Measurements from ENCODE around the gene TLE2.

TLE2 gene

GRCh38 chr19:3067563-3067962 lies 38.5 kb upstream of the TLE2 start:
- H3K4me3 ChIP-seq (ENCODE audit: low read depth, low read length), result no peak overlapping the region
- no peak for DNase-seq (ENCODE audit: low read depth)
- TF ChIP-seq, protein P1, sequence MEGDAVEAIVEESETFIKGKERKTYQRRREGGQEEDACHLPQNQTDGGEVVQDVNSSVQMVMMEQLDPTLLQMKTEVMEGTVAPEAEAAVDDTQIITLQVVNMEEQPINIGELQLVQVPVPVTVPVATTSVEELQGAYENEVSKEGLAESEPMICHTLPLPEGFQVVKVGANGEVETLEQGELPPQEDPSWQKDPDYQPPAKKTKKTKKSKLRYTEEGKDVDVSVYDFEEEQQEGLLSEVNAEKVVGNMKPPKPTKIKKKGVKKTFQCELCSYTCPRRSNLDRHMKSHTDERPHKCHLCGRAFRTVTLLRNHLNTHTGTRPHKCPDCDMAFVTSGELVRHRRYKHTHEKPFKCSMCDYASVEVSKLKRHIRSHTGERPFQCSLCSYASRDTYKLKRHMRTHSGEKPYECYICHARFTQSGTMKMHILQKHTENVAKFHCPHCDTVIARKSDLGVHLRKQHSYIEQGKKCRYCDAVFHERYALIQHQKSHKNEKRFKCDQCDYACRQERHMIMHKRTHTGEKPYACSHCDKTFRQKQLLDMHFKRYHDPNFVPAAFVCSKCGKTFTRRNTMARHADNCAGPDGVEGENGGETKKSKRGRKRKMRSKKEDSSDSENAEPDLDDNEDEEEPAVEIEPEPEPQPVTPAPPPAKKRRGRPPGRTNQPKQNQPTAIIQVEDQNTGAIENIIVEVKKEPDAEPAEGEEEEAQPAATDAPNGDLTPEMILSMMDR (IDR thresholded peaks at IDR 0.05; ENCODE audit: control insufficient read depth, extremely low read depth, insufficient read depth), result no peak

- DNase-seq (ENCODE audit: low read depth), result no peak
- H3K4me3 ChIP-seq (ENCODE audit: low read depth, low read length), result no peak overlapping the region
- TF ChIP-seq, protein P1 (IDR thresholded peaks at IDR 0.05; ENCODE audit: control insufficient read depth, extremely low read depth, insufficient read depth), result no peak
Observed at GRCh38 chr19:3066482-3067049, 37.5 kb upstream of the TLE2 start.

DNA sequence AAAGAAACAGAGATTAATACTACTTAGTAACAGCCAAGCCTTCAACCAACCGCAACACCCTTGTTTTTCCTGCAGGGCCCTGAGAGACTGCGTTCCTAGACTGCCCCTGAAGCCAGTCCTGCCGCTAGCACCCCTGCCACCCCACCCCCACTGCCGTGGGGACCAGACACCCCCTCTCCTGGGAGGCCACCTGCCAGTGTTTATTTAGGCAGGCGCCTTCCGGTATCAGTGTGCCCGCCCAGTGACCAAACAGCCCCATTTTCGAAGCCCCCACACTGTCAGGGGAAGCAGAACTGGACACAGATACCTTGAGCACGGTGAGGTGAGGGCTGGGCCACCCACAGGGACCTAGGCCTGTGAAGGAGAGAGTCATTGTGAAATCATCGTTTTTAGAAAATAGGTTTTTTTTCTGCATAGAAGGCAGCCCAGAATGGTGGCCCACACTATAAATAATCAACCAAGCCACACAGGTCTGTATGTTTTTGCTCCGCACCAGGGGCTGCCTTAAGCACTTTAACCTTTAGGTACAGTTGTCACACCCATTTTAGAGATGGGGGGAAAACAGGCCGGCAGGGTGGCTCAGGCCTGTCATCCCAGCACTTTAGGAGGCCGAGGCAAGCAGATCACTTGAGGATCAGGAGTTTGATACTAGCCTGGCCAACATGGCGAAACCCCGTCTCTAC lies 36.7 kb upstream of the TLE2 start:
- H3K4me3 ChIP-seq (ENCODE audit: low read depth, low read length), result no peak overlapping the region
- TF ChIP-seq, protein P1 (IDR thresholded peaks at IDR 0.05; ENCODE audit: control insufficient read depth, extremely low read depth, insufficient read depth), result no peak
- no peak for DNase-seq (ENCODE audit: low read depth)

GRCh38 chr19:3064011-3064330 lies 34.9 kb upstream of the TLE2 start:
- DNase-seq (ENCODE audit: low read depth), result no peak
- TF ChIP-seq, protein P1 (IDR thresholded peaks at IDR 0.05; ENCODE audit: control insufficient read depth, extremely low read depth, insufficient read depth), result no peak

DNA sequence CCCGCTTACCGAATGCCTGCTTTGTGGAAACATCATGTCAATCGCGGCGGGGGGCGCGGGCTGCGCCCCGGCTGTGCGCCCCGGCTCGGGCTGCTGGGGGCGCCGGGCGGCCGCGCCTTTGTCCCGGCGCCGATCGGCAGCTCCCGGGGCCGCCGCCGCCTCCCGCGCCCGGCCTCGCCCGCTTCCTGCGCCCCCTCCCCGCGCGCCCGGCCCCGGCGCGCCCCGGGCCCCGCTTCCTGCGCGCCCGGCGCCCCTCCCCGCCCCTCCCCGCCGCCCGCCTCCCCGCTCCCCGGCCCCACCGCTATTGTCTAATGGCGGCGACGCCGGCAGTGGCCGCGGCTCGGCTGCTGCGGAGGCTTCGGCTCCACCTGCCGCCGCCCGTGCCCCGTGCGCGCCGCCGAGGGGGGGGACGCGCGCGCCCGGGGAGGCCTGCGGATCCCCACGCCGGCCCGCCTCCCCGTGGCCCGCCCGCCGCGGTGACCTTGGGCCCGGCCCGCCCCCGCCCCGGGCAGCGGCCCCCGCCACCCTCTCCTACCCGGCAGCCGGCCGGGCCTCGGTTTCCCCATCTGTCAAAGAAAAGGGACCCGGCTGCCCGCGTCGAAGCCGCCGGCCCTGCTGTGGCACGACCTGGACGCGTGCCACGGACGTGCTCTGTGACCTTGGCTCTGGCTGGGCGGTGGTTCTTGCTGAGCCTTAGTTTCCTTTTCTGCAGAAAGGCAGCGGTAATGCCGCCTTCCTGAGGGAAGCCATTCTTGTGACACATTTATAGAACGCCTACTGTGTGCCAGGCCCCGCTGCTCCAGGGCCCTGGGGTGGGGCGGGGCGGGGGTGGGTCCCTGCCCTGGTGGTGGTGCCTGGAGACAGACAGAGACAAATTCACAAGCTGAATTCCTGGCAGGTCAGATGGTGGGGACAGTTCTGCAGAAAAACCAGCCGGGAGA lies 33.4 kb upstream of the TLE2 start, which contains the start of gene TLE5:
Gene TLE5 (minus strand): TSS at position 331 of the 941 bp plus-strand sequence. CDS start 295 bp downstream, at position 36.
- peak within 1 kb of the TSS; percentile 77 for H3K4me3 ChIP-seq (ENCODE audit: low read depth, low read length)
- TF ChIP-seq, protein P1 (IDR thresholded peaks at IDR 0.05; ENCODE audit: control insufficient read depth, extremely low read depth, insufficient read depth), result no peak
- no peak for DNase-seq (ENCODE audit: low read depth)

More at GRCh38 chr19:3064011-3064330, 34.9 kb upstream of the TLE2 start:
- H3K4me3 ChIP-seq (ENCODE audit: low read depth, low read length), result no peak overlapping the region

GRCh38 chr19:3061182-3062161 lies 32.4 kb upstream of the TLE2 start:
- TF ChIP-seq, protein P1 (IDR thresholded peaks at IDR 0.05; ENCODE audit: control insufficient read depth, extremely low read depth, insufficient read depth), result no peak
- no peak for DNase-seq (ENCODE audit: low read depth)
- peak overlapping the region; percentile 77 for H3K4me3 ChIP-seq (ENCODE audit: low read depth, low read length)
